Peyer's patch (tissue), 4 donors: Measurements from ENCODE around the gene KLF12. TPM values are rescaled to one million over a fixed set of nuclear protein-coding genes. Genes with fewer than 3 reads are reported as not detected.

Experiments
- DNase-seq, 3 donors: peaks; one replicate each; pipeline ENCODE4 v3.0.0-alpha.2; 2017 to 2019
- H3K27ac ChIP-seq, 4 donors: fragments of 200-600 bp; sonication (generic); one replicate each; pipeline ENCODE4 v1.5.1; 2016 to 2019
- H3K27me3 ChIP-seq, 2 donors: fragments of 200-600 bp; sonication (generic); one replicate each; pipeline ENCODE4 v1.5.1; 2019
- H3K36me3 ChIP-seq, 3 donors: fragments of 200-600 bp; sonication (generic); one replicate each; pipeline ENCODE4 v1.5.1; 2016 to 2019
- H3K4me1 ChIP-seq, 4 donors: fragments of 200-600 bp; sonication (generic); one replicate each; pipeline ENCODE4 v1.5.1; 2016 to 2019
- H3K4me3 ChIP-seq, 4 donors: fragments of 200-600 bp; sonication (generic); 1 replicate in 3 of 4; 2 replicates in 1 of 4; pipeline ENCODE4 v1.5.1; 2016 to 2019; ENCODE audit warnings: mild to moderate bottlenecking in 1 of 4
- H3K9me3 ChIP-seq, 4 donors: fragments of 200-600 bp; sonication (generic); one replicate each; pipeline ENCODE4 v1.5.1; 2016 to 2019; ENCODE audit warnings: mild to moderate bottlenecking in 1 of 4
- POLR2A ChIP-seq, 2 donors: fragments of 450-650 bp; IDR thresholded peaks; one replicate each; pipeline ENCODE4 v1.5.1; 2017; ENCODE audit warnings: antibody characterized with exemption in 2 of 2, mild to moderate bottlenecking in 2 of 2, moderate library complexity in 2 of 2
- total RNA-seq, 4 donors: library from RNA; depleted of rRNA; stranded (reverse); fragments of >200 nt; gene quantifications; one replicate each; pipeline ENCODE4 v1.1.0, GENCODE V29; 2016
- TF ChIP-seq, protein P1 (sequence below), 6 experiments: fragments of 450-650 bp in 4 of 6; fragments of 200-600 bp in 2 of 6; sonication (generic) in 1 of 6; IDR thresholded peaks; one replicate each; pipeline ENCODE4 v1.5.1; 2017 to 2019; ENCODE audit warnings: antibody characterized with exemption in 6 of 6, mild to moderate bottlenecking in 3 of 6, moderate library complexity in 1 of 6

The KLF12 gene
- total RNA-seq, 4 donors from 2014 or later: 1.4 to 23.1 (median 2.7) TPM

DNA sequence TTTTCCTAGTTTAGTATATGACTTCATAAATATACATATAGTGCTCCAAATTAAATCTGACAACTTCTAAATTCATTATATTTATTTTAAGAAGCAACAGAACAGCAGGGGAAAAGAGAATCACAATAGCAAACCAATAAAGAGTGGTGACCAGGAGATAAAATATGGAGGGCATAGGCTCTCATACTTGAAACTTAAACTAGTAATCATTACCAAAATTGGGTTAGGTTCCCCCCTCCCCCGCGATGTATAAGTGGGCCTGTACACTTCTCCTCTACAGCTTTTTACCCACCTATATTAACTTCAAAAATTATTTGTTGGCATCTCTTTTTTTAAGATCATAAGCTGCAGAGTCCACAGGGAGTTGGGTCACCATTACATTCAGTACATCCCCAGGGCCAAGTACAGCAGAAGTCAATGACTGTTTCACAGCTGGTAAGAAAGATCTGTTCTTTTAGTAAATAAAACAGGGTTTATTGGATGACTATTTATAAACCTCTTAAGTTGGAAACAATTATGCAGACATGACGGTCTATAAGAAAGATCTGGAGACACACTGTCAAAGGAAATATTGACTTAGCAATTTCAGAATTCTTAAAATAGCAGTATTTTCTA is 29.4 kb downstream of the KLF12 start:
- Histone ChIP-seq H3K27ac (no peak overlapping the region), H3K9me3 (no peaks in the 10 kb centered on the region), H3K4me3 (no peak overlapping the region), H3K4me1 (no peaks in the 10 kb centered on the region), H3K27me3 (no peaks in the 10 kb centered on the region), H3K36me3 (no peaks in the 10 kb centered on the region)
- no peak for TF ChIP-seq POLR2A (IDR thresholded peaks at IDR 0.05)
- TF ChIP-seq, protein P1, sequence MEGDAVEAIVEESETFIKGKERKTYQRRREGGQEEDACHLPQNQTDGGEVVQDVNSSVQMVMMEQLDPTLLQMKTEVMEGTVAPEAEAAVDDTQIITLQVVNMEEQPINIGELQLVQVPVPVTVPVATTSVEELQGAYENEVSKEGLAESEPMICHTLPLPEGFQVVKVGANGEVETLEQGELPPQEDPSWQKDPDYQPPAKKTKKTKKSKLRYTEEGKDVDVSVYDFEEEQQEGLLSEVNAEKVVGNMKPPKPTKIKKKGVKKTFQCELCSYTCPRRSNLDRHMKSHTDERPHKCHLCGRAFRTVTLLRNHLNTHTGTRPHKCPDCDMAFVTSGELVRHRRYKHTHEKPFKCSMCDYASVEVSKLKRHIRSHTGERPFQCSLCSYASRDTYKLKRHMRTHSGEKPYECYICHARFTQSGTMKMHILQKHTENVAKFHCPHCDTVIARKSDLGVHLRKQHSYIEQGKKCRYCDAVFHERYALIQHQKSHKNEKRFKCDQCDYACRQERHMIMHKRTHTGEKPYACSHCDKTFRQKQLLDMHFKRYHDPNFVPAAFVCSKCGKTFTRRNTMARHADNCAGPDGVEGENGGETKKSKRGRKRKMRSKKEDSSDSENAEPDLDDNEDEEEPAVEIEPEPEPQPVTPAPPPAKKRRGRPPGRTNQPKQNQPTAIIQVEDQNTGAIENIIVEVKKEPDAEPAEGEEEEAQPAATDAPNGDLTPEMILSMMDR (IDR thresholded peaks at IDR 0.05): no peak
- DNase-seq: no peak

DNA sequence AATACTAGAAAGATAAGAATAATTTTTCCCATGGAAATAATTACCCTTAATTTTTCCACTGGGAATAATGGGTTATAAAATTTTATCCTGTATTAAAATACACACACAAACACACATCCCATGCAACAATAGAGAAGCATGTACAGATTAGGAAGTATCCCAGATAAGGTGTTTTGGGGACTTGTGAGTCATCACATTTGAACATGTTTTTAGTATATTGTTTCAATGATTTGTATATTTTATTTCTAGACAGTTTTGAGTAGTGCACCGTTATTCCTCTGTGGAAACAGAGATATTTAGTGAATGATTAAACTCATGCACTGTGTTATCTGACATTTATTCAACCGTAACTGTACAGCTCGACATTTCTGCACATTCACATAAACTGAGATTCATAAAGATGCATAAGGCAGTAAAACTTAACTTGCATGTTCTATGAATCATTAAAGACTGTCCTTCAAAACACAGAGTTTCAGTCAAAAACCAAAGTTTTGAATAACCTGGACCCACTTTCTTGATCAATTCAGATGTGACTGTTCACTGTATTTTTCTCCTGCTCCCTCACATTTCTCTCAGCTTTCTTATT is 30.1 kb downstream of the KLF12 start:
- DNase-seq: no peak

DNA sequence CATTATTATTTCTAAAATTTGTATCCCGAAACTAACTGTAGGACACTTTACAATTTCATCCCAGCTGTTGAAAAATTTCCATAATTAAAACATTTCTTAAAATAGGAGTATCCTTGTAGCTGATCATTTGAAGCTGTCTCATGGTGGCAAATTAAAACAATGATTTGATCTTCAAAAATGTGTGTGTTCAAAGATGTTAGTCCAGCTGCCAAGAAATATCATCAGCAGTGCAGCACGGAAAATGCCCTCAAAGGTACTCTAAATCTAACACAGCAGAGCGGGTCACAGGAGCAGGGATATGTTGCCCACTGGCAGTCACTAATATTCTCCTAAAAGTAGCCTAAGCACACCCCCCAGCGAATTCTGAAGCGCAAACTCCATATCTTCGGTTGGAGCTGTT is 31.0 kb downstream of the KLF12 start:
- no peak for DNase-seq
- no peaks in the 10 kb centered on the region for H3K9me3 ChIP-seq
- TF ChIP-seq, protein P1 (IDR thresholded peaks at IDR 0.05): no peak
- TF ChIP-seq POLR2A (IDR thresholded peaks at IDR 0.05): no peak
- no peaks in the 10 kb centered on the region for H3K36me3 ChIP-seq
- H3K27ac ChIP-seq: no peak overlapping the region
- H3K4me3 ChIP-seq: no peak overlapping the region
- no peaks in the 10 kb centered on the region for H3K4me1 ChIP-seq
- no peaks in the 10 kb centered on the region for H3K27me3 ChIP-seq

More for the DNA sequence above, 30.1 kb downstream of the KLF12 start:
- Histone ChIP-seq H3K36me3 (no peaks in the 10 kb centered on the region), H3K27me3 (no peaks in the 10 kb centered on the region), H3K27ac (no peak overlapping the region), H3K9me3 (no peaks in the 10 kb centered on the region), H3K4me1 (no peaks in the 10 kb centered on the region), H3K4me3 (no peak overlapping the region)
- TF ChIP-seq, protein P1 (IDR thresholded peaks at IDR 0.05): no peak
- TF ChIP-seq POLR2A (IDR thresholded peaks at IDR 0.05): no peak

DNA sequence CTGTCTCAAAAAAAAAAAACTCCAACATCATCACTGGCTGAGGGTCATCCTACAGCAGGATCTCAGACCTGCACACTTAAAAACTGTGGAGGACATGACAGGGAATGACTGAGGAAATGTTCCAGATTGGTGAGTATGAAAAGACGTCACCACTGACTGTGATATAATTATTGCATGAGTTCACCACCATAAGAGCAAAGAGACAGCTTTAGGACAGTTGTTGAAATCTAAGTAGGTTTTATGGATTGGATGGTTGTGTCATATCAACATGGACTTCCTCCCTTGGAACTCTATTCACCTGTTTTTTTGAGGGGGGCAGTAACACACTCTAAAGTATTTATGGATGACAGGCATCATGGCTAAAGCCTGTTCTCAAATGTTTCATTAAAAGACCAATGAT is 31.5 kb downstream of the KLF12 start:
- Histone ChIP-seq H3K9me3 (no peaks in the 10 kb centered on the region), H3K4me1 (no peaks in the 10 kb centered on the region), H3K27ac (no peak overlapping the region), H3K4me3 (no peak overlapping the region), H3K27me3 (no peaks in the 10 kb centered on the region), H3K36me3 (no peaks in the 10 kb centered on the region)
- DNase-seq: no peak
- no peak for TF ChIP-seq POLR2A (IDR thresholded peaks at IDR 0.05)
- TF ChIP-seq, protein P1 (IDR thresholded peaks at IDR 0.05): no peak

DNA sequence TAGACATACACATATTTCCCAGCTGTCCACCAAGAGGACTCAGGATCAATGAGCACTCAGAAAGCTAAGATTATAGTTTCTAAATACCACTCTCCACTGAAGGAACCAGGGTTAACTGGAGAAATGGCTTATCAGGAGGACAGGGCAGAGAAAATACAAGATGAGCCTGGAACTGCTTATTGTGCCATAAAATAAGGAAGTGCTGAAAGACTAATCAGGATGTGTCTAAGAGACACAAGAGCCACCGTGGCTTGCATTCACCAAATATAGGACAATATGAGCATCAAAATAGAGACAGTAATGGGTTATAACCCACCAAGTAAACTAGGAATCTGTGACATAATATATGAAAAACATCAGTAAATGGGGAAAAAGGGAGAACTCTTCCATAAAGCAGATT is 32.8 kb downstream of the KLF12 start:
- Histone ChIP-seq H3K4me3 (no peak overlapping the region), H3K27ac (no peak overlapping the region), H3K9me3 (no peaks in the 10 kb centered on the region), H3K4me1 (no peaks in the 10 kb centered on the region), H3K27me3 (no peaks in the 10 kb centered on the region), H3K36me3 (no peaks in the 10 kb centered on the region)
- no peak for TF ChIP-seq POLR2A (IDR thresholded peaks at IDR 0.05)
- TF ChIP-seq, protein P1 (IDR thresholded peaks at IDR 0.05): no peak
- DNase-seq: no peak
